HPDE6-E6E7 (cell line): Measurements from ENCODE around the gene TRAF7.
A peak's percentile ranks its signal among the peaks of the same experiment; 100 is the strongest.

Experiments used
- DNase-seq: peaks from one replicate; pipeline ENCODE4 v3.0.0; 2011; ENCODE audit warnings: missing footprints; ENCODE audit errors: extremely low spot score

TRAF7 gene

GRCh38 chr16:2181952-2182351 is 26.4 kb downstream of the TRAF7 start:
- DNase-seq: no peak

GRCh38 chr16:2183671-2184070 is 28.1 kb downstream of the TRAF7 start:
- DNase-seq: no peak

DNA sequence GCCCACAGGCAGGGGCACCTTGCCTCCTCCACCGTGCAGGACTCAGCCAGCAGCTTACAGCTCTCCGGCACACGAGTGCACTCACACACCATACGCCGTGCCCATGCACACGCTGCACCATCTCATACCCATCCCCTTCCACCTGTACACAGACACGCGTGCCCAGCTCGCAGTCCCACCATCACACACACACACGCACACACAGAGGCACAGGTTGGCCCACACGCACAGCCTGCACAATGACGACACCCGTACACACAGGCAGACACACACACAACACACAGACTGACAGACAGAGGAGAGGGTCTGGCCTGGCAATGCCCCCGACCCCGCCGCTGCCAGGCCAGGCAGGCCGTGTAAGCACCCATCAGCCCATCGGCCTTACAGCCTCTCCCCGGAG is 28.8 kb downstream of the TRAF7 start:
- no peak for DNase-seq

DNA sequence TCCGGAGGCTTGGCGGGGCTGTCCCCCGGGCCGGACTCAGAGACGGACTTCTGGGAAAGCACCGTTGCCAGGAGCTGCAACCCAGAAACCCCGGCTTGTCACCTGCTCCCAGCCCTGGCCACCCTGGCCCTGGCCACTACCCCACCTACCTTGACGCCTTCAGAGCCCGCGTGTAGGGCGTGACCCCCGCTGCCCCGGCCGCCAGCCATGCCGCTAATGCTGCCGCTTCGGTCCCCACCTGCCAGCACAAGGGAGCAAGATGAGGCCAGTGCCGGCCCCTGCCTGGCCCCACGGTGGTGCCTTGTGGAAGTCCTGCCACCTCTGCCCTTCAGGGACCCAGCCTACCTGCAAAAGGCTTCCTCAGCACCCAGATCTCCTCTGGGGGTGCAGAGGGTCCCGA is 29.4 kb downstream of the TRAF7 start:
- no peak for DNase-seq

GRCh38 chr16:2186064-2186463 is 30.5 kb downstream of the TRAF7 start:
- DNase-seq: no peak

- DNase-seq: no peak
These were observed 30.9 kb downstream of the TRAF7 start for GRCh38 chr16:2186505-2186904.

DNA sequence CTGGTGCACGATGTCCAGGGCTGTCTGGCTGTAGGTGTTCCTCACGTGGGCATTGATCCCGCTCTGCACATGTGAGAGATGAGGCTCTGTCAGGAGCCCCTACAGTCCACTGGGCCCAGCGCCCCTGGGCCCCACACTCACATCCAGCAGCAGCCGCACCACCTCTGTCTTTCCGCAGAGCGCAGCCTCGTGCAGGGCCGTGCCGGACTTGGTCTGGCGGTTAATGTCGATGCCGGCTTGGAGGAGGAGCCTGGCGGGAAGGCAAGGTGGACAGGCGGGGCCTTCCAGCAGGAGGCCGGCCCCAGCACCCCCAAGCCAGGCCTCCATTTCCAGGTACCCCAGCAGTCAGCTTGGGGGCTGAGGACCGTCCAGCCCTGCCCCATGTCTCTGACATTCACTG is 31.6 kb downstream of the TRAF7 start:
- no peak for DNase-seq

- DNase-seq: no peak
These were observed 32.8 kb downstream of the TRAF7 start for GRCh38 chr16:2188395-2188794.

GRCh38 chr16:2189252-2189893 is 33.8 kb downstream of the TRAF7 start:
- no peak for DNase-seq

GRCh38 chr16:2190002-2190658 is 34.5 kb downstream of the TRAF7 start:
- no peak for DNase-seq

- no peak for DNase-seq
These were observed 35.3 kb downstream of the TRAF7 start for GRCh38 chr16:2190659-2191445.

GRCh38 chr16:2191446-2191706 is 35.8 kb downstream of the TRAF7 start:
- DNase-seq: no peak

- no peak for DNase-seq
These were observed 38.7 kb downstream of the TRAF7 start for GRCh38 chr16:2194166-2194834.

GRCh38 chr16:2194852-2195321 is 39.3 kb downstream of the TRAF7 start:
- peak; percentile 59 for DNase-seq

GRCh38 chr16:2195322-2196161 is 40.0 kb downstream of the TRAF7 start:
- no peak for DNase-seq

- DNase-seq: no peak
These were observed 40.8 kb downstream of the TRAF7 start, which contains the start of gene CASKIN1 for GRCh38 chr16:2196162-2196980. Gene CASKIN1 (minus strand): TSS chr16:2196605. CDS start chr16:2196432, 173 bp downstream.

- no peak for DNase-seq
These were observed 41.5 kb downstream of the TRAF7 start for GRCh38 chr16:2196981-2197511.

DNA sequence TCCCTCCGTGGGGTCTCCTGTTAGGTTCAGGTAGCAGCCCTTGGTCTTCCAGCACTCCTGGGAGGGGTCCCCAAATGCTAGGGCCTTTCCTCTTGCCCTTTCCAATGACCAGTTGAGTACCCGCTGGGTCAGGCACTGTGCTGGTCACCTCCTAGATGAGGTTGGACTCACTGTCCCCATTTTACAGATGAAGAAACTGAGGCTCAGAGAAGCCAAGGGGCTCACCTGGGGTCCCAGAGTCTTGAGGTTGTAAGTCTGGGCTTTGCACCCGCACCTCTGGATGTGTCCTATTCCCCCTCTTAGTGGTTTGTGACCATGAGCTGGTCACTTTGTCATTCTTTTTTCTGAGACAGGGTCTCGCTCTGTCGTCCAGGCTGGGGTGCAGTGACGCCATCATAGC is 42.2 kb downstream of the TRAF7 start:
- no peak for DNase-seq

- no peak for DNase-seq
These were observed 42.7 kb downstream of the TRAF7 start for GRCh38 chr16:2198283-2198682.

- no peak for DNase-seq
These were observed 43.5 kb downstream of the TRAF7 start for GRCh38 chr16:2199095-2199494.
